ENCODE results near the gene ZFYVE1.
A peak's percentile ranks its signal among the peaks of the same experiment; 100 is the strongest.
"Not testable (repeated sequence)": the region's sequence is repeated elsewhere in the genome, so short reads cannot be mapped to it uniquely, and the experiment has no call there.

The ZFYVE1 gene

GRCh38 chr14:72956741-72957140 lies 70.2 kb downstream of the ZFYVE1 start:
- FAIRE-seq, result not testable (repeated sequence)

GRCh38 chr14:72952171-72952570 lies 74.7 kb downstream of the ZFYVE1 start:
- no peak for FAIRE-seq

DNA sequence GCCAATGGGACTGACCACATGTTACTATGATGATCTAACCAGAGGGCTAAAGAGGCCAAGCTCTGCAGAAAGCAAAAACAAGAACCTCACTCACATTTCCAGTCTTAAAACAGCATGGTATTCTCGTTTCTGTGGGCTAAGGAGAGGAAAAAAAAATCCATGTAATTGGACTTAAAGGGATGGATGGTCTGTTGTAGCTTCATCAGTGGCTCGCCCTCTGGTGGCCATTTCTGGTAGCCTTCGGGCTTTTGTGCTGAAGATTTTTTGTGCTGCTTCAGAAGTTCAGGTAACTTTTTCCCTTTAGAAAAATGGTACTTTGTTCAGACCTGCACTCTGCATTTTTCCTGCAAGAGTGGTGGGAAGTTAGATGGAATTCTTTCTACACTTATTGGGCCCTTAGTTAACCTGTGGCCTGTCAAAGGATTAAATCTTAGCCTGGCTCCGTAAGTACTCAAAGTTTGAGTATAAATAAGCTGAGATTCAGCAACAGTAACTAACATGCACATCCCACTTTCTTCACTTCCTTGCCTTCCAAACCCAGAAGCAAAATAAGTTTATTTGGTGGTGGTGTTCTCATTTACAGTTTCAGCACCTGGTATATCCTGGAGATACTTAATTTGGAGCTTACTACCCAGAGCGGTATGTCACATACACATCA lies 78.3 kb downstream of the ZFYVE1 start:
- peak; percentile 68 for FAIRE-seq

DNA sequence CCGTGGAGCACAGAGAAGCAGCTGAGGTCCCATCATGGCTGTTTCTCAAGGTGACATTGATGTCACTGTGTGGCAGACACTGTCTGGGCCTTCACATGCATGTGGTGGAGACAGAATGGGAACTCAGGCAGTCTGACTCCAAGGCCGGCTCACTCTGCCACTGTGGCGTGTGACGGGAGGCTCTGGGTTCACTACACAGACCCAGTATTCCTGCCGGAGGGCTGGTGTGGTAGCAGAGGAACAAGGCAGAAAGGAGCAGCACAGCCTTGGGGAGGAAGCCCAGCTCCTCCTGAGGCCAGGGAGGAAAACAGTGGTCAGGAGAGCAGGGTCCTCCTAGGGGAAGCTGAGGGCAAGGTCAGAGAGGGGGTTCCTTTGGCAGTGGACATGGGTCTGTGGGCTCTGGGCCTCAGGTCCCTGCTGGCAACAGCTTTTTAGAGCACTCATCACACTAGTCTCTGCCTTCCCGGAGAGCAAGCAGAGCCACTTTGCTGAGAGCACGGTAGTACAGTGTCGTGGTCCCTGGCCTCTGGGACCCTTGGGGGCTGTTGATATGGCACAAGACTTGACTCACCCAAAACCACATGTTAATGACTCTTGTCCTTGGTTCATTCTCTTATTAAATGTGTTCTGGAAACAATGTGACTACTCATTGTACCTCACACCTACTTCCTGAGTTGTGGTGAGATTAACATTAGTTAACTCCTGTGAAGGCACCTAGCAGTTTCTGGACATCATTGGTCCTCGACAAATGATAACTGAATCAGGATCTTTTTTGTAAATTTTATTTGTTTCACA lies 79.3 kb downstream of the ZFYVE1 start:
- no peak for FAIRE-seq

GRCh38 chr14:72946491-72946890 lies 80.4 kb downstream of the ZFYVE1 start:
- no peak for FAIRE-seq

GRCh38 chr14:72945356-72946027 lies 81.4 kb downstream of the ZFYVE1 start:
- FAIRE-seq, result no peak

- FAIRE-seq, result no peak
These were observed 83.0 kb downstream of the ZFYVE1 start for GRCh38 chr14:72943876-72944430.

- no peak for FAIRE-seq
These were observed 84.0 kb downstream of the ZFYVE1 start for GRCh38 chr14:72942934-72943333.

GRCh38 chr14:72941286-72941985 lies 85.5 kb downstream of the ZFYVE1 start:
- no peak for FAIRE-seq

DNA sequence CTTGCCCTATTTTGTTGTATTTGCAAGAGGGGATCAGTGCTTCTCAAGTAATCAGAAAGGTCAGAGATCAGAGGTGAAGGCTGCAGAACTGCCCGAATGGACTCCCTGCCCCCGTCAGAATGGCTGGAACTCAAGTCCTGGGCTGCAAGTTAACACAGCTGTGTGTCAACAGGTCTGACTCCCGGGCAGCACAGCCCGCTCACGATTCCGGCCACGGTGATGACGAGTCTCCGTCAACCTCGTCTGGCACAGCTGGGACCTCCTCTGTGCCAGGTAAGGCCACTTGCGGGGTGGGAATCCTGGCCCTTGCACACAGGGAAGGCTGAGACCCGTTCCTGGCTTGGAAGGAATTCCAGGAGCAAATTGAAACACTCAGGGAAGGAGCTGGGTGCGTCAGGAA lies 87.3 kb downstream of the ZFYVE1 start:
- FAIRE-seq, result no peak

DNA sequence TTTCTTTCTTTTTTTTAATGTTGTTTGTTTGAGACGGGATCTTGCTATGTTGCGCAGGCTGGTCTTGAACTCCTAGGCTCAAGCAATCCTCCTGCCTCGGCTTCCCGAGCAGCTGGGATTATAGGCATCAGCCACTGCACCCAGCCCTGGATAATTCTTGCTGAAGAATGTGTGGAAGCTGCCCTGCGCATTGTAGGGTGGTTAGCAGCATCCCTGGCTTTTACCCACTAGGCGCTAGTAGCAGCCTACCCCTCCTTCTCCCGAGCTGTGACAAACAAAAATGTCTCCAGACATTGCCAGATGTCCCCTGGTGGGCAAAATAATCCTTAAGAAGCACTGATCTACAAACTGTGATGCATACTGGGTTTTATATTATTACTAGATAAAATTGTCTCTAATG lies 94.0 kb downstream of the ZFYVE1 start:
- no peak for FAIRE-seq

DNA sequence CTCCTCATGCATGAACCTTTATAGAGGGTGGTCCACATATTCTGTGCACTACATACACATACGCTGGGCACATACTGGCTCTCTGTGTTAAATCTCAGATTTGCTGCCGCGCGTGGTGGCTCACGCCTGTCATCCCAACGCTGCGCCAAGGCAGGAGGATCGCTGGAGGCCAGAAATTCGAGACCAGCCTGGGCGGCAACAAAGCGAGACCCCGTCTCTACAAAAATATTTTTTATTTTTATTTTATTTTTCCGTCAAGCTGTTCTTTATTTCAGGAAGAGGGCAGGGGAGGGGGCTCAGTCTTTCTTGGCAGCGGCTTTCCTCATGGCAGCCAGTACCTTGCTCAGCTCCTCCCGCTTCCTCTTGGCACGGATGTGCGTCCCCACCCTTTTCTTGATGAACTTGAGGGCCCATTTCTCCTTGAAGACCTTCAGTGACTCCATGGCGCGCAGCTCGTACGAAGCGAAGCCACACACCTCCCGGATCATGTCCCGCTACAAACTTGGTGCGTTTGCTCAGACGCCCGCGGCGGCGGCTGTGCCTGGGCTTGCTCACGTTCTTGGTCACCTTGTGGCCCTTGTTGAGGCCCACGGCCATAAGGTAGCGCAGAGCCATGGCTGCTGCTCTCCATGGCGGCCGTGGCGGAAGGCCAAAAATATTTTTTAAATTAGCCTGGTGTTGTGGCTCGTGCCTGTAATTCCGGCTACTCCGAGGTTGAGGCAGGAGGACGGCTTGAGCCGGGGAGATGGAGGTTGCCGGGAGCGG lies 97.4 kb downstream of the ZFYVE1 start:
- no peak for FAIRE-seq

DNA sequence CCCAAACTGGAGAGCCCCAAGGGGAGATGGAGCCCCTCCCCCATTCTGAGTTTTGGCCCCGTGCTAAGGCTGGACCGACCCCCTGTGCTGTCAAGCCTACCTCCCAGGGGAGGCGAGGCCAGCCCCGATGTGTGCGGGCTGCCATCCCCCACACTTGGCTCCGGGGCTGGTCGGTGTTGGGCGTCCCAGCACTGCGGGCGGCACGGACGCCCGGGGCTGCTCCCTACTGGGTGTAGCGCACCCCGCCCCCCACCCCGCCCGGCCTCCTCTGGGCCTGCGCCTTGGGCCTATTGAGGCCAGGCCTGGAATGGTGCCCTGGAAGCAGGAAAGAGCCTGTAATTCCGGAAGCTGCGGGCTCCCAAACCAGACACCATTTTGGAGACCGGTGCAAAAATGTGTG lies 98.0 kb downstream of the ZFYVE1 start:
- no peak for FAIRE-seq

GRCh38 chr14:72926292-72927028 lies 100.4 kb downstream of the ZFYVE1 start, which contains the start of gene DCAF4:
Gene DCAF4, plus strand, starts transcription at chr14:72926464. Its CDS starts 11,515 bp downstream, at chr14:72937979.
- peak; percentile 80 for FAIRE-seq

- no peak for FAIRE-seq
These were observed 101.1 kb downstream of the ZFYVE1 start for GRCh38 chr14:72925815-72926291.

DNA sequence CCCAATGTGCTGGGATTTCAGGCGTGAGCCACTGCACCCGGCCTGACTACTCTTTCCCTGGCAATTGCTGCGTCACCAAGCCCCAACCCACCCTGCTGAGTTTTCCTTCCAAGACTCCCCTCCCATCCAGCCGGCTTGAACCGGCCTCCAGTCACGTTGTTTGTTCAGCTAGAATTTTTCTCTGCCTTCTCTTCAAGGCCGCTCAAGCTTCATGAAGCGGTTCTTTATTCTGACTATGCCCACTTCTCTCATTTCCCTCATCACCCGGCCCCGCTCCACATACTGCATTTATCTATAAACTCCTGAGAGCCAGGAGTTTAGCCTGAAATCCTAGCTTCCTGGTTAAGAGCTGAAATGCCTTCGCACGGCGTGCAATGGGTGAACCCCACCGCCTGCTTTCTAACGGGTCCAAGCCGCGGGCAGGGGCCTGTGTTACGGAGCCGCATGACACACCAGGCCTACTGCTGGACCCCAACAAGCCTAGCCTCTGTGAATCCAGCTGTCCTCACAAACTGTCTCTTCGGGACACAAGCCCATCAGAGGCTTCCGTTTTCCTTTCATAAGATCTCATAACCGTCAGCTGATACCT lies 101.6 kb downstream of the ZFYVE1 start:
- FAIRE-seq, result no peak

GRCh38 chr14:72924337-72924736 lies 102.6 kb downstream of the ZFYVE1 start:
- FAIRE-seq, result no peak

DNA sequence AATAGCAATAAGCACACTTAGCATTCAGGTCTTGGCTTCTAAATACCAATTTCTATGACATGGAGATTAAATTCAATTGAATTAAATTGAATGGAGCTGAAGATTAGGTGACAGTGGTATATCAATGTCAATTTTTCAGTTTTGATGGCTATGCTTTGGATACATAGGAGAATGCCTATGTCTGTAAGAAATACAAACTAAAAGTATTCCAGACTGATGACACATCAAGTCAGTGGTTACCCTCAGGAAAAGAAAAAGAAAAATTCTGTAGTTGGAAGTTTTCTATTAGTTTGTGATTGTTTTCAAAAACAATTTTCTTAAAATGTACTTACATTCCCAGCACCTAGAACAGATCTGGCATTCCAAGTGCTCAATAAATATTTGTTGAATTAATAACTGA lies 105.5 kb downstream of the ZFYVE1 start:
- FAIRE-seq, result no peak

GRCh38 chr14:72920008-72920407 lies 106.9 kb downstream of the ZFYVE1 start:
- no peak for FAIRE-seq

All from TTC549 (cell line).